ENCODE results near the gene ENTPD3. TPM values are rescaled to one million over a fixed set of nuclear protein-coding genes. Genes with fewer than 3 reads are reported as not detected.

The ENTPD3 gene
- total and polyA plus RNA-seq, 4 donors = 1.5 to 6.1 (median 3.7) TPM

DNA sequence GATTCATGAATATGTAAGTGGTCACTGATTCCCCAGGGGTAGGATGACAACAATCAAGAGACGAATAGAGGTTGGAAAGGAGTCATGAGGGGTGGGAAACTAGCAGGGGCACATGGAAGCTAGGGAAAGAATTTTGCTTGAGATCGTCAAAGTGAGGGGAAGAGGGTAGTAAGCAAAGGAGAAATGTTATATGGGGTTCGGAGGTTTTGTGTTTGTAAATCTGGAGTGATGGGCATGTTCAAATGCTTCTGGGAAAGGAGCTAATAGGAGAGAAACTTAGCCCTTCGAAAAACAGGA, 78.1 kb downstream of the ENTPD3 start:
- Histone ChIP-seq H3K9ac (ENCODE audit: insufficient read depth in 1 of 2, low read length in 2 of 2) (no peak overlapping the region), H3K4me3 (no peak overlapping the region), H3K27ac (ENCODE audit: low read depth in 1 of 2, low read length in 1 of 2) (no peak overlapping the region), H3K4me1 (ENCODE audit: control insufficient read depth in 5 of 5, insufficient read depth in 5 of 5, low read length in 5 of 5) (peaks cover 0 to 2% (median 0%) of the 10 kb centered on the region in 5 donors), H3K9me3 (ENCODE audit: control insufficient read depth in 4 of 4, insufficient read depth in 3 of 4, low read length in 3 of 4) (no peaks in the 10 kb centered on the region), H3K36me3 (ENCODE audit: control insufficient read depth in 4 of 4, insufficient read depth in 4 of 4, low read length in 4 of 4) (peaks cover 9 to 26% (median 21%) of the 10 kb centered on the region in 4 donors), H3K27me3 (ENCODE audit: control insufficient read depth in 3 of 3, insufficient read depth in 3 of 3, low read length in 2 of 3) (no peaks in the 10 kb centered on the region)
- TF ChIP-seq, protein P1, sequence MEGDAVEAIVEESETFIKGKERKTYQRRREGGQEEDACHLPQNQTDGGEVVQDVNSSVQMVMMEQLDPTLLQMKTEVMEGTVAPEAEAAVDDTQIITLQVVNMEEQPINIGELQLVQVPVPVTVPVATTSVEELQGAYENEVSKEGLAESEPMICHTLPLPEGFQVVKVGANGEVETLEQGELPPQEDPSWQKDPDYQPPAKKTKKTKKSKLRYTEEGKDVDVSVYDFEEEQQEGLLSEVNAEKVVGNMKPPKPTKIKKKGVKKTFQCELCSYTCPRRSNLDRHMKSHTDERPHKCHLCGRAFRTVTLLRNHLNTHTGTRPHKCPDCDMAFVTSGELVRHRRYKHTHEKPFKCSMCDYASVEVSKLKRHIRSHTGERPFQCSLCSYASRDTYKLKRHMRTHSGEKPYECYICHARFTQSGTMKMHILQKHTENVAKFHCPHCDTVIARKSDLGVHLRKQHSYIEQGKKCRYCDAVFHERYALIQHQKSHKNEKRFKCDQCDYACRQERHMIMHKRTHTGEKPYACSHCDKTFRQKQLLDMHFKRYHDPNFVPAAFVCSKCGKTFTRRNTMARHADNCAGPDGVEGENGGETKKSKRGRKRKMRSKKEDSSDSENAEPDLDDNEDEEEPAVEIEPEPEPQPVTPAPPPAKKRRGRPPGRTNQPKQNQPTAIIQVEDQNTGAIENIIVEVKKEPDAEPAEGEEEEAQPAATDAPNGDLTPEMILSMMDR (IDR thresholded peaks at IDR 0.05; ENCODE audit: control extremely low read depth, extremely low read depth) = no peak
- DNase-seq (no peak), ATAC-seq (ENCODE audit: insufficient read depth, low FRiP score) (no peak)
- 87 to 90% methylated on average over 4 of the region's 4 CpGs for WGBS, 2 donors

DNA sequence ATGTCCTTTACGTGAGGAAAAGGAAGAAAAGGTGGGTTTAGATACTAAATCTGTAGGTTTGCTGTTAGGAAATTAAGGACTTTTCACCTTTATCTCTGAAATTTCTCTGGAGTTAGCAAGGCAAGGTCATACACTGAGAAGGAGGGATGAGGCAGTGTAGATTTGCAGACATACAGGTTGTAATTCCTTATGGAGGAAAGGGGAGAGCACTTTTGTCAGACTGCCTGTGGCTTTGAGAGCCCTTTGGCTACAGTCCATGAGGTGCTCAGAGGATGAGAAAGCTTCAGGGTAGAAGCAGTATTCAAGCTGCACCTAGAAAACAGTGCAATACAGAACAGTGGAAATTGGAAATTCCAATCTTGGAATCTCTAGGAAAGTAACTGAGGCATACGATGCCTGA, 78.5 kb downstream of the ENTPD3 start:
- Histone ChIP-seq H3K9me3 (ENCODE audit: control insufficient read depth in 4 of 4, insufficient read depth in 3 of 4, low read length in 3 of 4) (no peaks in the 10 kb centered on the region), H3K4me3 (no peak overlapping the region), H3K27me3 (ENCODE audit: control insufficient read depth in 3 of 3, insufficient read depth in 3 of 3, low read length in 2 of 3) (no peaks in the 10 kb centered on the region), H3K9ac (ENCODE audit: insufficient read depth in 1 of 2, low read length in 2 of 2) (no peak overlapping the region), H3K4me1 (ENCODE audit: control insufficient read depth in 5 of 5, insufficient read depth in 5 of 5, low read length in 5 of 5) (peaks cover 0 to 2% (median 0%) of the 10 kb centered on the region in 5 donors), H3K27ac (ENCODE audit: low read depth in 1 of 2, low read length in 1 of 2) (no peak overlapping the region), H3K36me3 (ENCODE audit: control insufficient read depth in 4 of 4, insufficient read depth in 4 of 4, low read length in 4 of 4) (peaks cover 9 to 22% (median 18%) of the 10 kb centered on the region in 4 donors)
- TF ChIP-seq, protein P1 (IDR thresholded peaks at IDR 0.05; ENCODE audit: control extremely low read depth, extremely low read depth) = no peak
- DNase-seq = no peak
- 90% methylated on average over 2 of the region's 2 CpGs for WGBS, 2 donors
- ATAC-seq (ENCODE audit: insufficient read depth, low FRiP score) = no peak

DNA sequence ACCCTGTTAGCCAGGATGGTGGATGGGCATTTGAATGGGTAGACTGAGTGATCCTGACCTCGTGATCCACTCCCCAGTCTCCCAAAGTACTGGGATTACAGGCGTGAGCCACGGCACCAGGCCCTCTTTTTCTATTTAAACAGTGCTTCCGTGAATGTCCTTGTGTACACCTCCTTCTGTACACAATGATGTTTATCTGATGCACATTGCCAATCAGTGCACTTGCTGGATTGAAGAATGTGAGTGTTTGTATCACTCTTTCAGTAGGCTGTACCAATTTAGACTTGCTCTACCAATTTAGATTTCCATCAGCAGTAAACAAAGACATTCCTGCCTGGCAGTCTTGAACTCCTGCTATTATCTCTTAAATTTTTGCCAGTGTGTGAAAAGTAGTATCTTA, 81.0 kb downstream of the ENTPD3 start:
- no peaks in the 10 kb centered on the region for H3K9me3 ChIP-seq (ENCODE audit: control insufficient read depth in 4 of 4, insufficient read depth in 3 of 4, low read length in 3 of 4)
- DNase-seq (no peak), ATAC-seq (ENCODE audit: insufficient read depth, low FRiP score) (no peak)
- 66 to 81% methylated on average over 4 of the region's 4 CpGs for WGBS, 2 donors
- H3K27me3 ChIP-seq (ENCODE audit: control insufficient read depth in 3 of 3, insufficient read depth in 3 of 3, low read length in 2 of 3) = no peaks in the 10 kb centered on the region
- H3K4me1 ChIP-seq (ENCODE audit: control insufficient read depth in 5 of 5, insufficient read depth in 5 of 5, low read length in 5 of 5) = peaks cover 0 to 2% (median 0%) of the 10 kb centered on the region in 5 donors
- H3K9ac ChIP-seq (ENCODE audit: insufficient read depth in 1 of 2, low read length in 2 of 2) = no peak overlapping the region
- H3K36me3 ChIP-seq (ENCODE audit: control insufficient read depth in 4 of 4, insufficient read depth in 4 of 4, low read length in 4 of 4) = peaks cover 9 to 14% (median 10%) of the 10 kb centered on the region in 4 donors
- H3K27ac ChIP-seq (ENCODE audit: low read depth in 1 of 2, low read length in 1 of 2) = no peak overlapping the region
- H3K4me3 ChIP-seq = no peak overlapping the region
- TF ChIP-seq, protein P1 (IDR thresholded peaks at IDR 0.05; ENCODE audit: control extremely low read depth, extremely low read depth) = no peak

DNA sequence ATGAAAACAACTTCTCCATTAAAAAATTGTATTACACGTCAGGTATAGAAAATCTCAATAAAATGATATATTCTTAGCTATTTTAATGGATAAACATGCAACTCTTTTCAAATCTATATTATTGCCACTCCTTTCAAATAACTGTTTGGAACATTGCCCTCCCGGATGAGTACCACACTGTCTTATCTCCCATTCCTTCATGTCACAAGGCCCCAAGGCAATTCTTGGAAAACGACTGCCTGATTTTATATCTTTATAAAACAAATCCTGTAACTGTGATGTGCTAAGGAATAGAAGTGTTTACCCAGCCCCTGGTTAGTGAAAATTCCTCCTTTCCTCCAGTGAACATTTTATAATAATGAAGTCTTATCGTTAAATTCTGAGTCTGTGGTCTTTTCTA, 83.7 kb downstream of the ENTPD3 start:
- WGBS, 2 donors = 90% methylated on average over 4 of the region's 4 CpGs
- no peak for DNase-seq

More for the DNA sequence above, 83.7 kb downstream of the ENTPD3 start:
- ATAC-seq (ENCODE audit: insufficient read depth, low FRiP score) = no peak
- Histone ChIP-seq H3K27me3 (ENCODE audit: control insufficient read depth in 3 of 3, insufficient read depth in 3 of 3, low read length in 2 of 3) (no peaks in the 10 kb centered on the region), H3K27ac (ENCODE audit: low read depth in 1 of 2, low read length in 1 of 2) (no peak overlapping the region), H3K4me1 (ENCODE audit: control insufficient read depth in 5 of 5, insufficient read depth in 5 of 5, low read length in 5 of 5) (peaks cover 0 to 2% (median 0%) of the 10 kb centered on the region in 5 donors), H3K9me3 (ENCODE audit: control insufficient read depth in 4 of 4, insufficient read depth in 3 of 4, low read length in 3 of 4) (no peaks in the 10 kb centered on the region), H3K36me3 (ENCODE audit: control insufficient read depth in 4 of 4, insufficient read depth in 4 of 4, low read length in 4 of 4) (peaks cover 0 to 2% (median 0%) of the 10 kb centered on the region in 4 donors), H3K4me3 (no peak overlapping the region), H3K9ac (ENCODE audit: insufficient read depth in 1 of 2, low read length in 2 of 2) (no peak overlapping the region)
- TF ChIP-seq, protein P1 (IDR thresholded peaks at IDR 0.05; ENCODE audit: control extremely low read depth, extremely low read depth) = no peak

Measured in lung (tissue), 12 donors.